Measurements from ENCODE around the gene EFCAB14.

DNA sequence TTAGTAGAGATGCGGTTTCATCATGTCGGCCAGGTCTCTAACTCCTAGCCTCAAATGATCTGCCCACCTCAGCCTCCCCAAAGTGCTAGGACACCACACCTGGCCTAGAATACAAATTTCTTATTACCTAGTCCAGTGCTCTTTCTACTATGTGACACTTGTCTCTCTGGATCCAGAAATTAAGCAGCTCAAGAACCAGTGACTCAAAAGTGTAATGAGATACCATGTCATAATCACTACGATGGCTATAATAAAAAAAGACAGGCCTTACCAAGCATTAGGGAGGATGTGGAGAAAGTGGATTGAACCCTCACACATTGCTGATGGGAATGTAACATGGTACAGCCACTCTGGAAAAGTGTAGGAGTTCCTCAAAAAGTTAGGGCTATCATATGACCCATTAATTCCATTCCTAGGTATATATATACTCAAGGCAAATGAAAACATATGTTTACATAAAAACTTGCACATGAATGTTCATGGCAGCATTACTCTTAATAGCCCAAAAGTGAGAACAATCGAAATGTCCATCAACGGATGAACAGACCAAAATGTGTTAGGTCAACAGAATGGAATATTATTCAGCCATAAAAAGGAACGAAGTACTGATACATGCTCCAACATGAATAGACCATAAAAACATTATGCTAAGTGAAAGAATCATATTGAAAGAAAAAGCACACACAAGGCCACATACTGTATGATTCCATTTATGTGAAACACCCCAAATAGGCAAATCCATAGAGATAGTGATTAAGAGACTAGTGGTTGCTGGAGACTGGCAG is 38.9 kb downstream of the EFCAB14 start:
- TF ChIP-seq CTCF (IDR thresholded peaks at IDR 0.05; ENCODE audit: borderline replicate concordance, extremely low read depth, low read length, poor library complexity, severe bottlenecking) (no peak), EZH2 (IDR thresholded peaks at IDR 0.05; ENCODE audit: borderline replicate concordance, low read depth, low read length, severe bottlenecking) (no peak)
